ENCODE results near the gene NDNF. TPM values are rescaled to one million over a fixed set of nuclear protein-coding genes. Genes with fewer than 3 reads are reported as not detected.

The NDNF gene
- total and polyA plus RNA-seq, 7 donors: 1.2 to 11.1 (median 3.8) TPM

- no peak for DNase-seq
- Histone ChIP-seq H3K36me3 (no peaks in the 10 kb centered on the region), H3K4me3 (peak overlapping the region; percentile 48 to 69 (median 63)), H3K9me3 (no peaks in the 10 kb centered on the region), H3K27me3 (no peaks in the 10 kb centered on the region), H3K27ac (peak overlapping the region; percentile 56 to 76 (median 68)), H3K4me1 (peaks cover 0 to 21% (median 16%) of the 10 kb centered on the region in 4 donors)
- intact Hi-C loops (cut with DNase I): loop anchor here (5.0 kb wide), 1 partner anchor 151 kb away; the partner anchor contains the start of gene PRDM5
- WGBS, 2 donors: 6 to 7% methylated on average over 12 of the region's 12 CpGs
- TF ChIP-seq, protein P1, sequence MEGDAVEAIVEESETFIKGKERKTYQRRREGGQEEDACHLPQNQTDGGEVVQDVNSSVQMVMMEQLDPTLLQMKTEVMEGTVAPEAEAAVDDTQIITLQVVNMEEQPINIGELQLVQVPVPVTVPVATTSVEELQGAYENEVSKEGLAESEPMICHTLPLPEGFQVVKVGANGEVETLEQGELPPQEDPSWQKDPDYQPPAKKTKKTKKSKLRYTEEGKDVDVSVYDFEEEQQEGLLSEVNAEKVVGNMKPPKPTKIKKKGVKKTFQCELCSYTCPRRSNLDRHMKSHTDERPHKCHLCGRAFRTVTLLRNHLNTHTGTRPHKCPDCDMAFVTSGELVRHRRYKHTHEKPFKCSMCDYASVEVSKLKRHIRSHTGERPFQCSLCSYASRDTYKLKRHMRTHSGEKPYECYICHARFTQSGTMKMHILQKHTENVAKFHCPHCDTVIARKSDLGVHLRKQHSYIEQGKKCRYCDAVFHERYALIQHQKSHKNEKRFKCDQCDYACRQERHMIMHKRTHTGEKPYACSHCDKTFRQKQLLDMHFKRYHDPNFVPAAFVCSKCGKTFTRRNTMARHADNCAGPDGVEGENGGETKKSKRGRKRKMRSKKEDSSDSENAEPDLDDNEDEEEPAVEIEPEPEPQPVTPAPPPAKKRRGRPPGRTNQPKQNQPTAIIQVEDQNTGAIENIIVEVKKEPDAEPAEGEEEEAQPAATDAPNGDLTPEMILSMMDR (IDR thresholded peaks at IDR 0.05): no peak
- TF ChIP-seq POLR2AphosphoS5 (IDR thresholded peaks at IDR 0.05): no peak
- TF ChIP-seq EP300 (IDR thresholded peaks at IDR 0.05): no peak
- TF ChIP-seq POLR2A (IDR thresholded peaks at IDR 0.05): no peak
Observed at GRCh38 chr4:121073004-121073435, 685 bp upstream of the NDNF start.

DNA sequence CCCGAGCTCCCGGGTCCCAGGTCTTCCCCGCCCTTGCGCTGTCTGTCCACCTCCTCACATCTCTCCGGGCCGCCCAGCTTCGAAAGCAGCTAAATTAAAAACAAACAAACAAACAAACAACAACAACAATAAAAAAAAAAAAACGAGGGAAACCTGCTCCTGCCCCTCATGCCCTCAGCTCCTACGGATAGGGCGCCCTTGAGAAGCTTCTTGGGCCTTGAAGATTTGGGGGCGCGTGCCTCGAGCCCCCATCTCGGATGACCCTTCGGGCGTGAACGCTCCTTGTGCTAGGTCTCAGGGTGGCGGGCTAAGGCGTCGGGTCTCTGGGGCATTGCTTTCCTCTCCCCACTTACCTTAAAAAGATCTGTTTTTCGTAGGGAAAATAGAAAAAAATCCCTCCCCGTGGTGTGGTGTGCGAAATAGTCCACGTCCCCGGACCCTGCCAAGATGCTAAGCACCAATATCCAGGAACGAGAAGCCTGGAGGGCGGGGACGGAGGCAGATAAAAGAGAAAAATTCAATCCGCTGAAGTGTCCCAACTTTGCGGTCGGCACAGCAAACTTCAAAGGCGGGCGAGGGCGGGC lies 603 bp downstream of the NDNF start:
- DNase-seq: peak; percentile 64
- TF ChIP-seq EP300 (IDR thresholded peaks at IDR 0.05): no peak
- TF ChIP-seq POLR2AphosphoS5 (IDR thresholded peaks at IDR 0.05): no peak
- TF ChIP-seq, protein P1 (IDR thresholded peaks at IDR 0.05): no peak
- TF ChIP-seq POLR2A (IDR thresholded peaks at IDR 0.05): no peak
- no peaks in the 10 kb centered on the region for H3K9me3 ChIP-seq
- WGBS, 2 donors: 2% methylated on average over 34 of the region's 34 CpGs
- H3K27ac ChIP-seq: peak overlapping the region; percentile 56 to 76 (median 68)
- no peaks in the 10 kb centered on the region for H3K36me3 ChIP-seq
- no peaks in the 10 kb centered on the region for H3K27me3 ChIP-seq
- peak overlapping the region; percentile 48 to 69 (median 63) for H3K4me3 ChIP-seq
- intact Hi-C loops (cut with DNase I): loop anchor here (5.0 kb wide), 1 partner anchor 149 kb away; the partner anchor contains the start of gene PRDM5
- H3K4me1 ChIP-seq: peaks cover 0 to 21% (median 16%) of the 10 kb centered on the region in 4 donors

DNA sequence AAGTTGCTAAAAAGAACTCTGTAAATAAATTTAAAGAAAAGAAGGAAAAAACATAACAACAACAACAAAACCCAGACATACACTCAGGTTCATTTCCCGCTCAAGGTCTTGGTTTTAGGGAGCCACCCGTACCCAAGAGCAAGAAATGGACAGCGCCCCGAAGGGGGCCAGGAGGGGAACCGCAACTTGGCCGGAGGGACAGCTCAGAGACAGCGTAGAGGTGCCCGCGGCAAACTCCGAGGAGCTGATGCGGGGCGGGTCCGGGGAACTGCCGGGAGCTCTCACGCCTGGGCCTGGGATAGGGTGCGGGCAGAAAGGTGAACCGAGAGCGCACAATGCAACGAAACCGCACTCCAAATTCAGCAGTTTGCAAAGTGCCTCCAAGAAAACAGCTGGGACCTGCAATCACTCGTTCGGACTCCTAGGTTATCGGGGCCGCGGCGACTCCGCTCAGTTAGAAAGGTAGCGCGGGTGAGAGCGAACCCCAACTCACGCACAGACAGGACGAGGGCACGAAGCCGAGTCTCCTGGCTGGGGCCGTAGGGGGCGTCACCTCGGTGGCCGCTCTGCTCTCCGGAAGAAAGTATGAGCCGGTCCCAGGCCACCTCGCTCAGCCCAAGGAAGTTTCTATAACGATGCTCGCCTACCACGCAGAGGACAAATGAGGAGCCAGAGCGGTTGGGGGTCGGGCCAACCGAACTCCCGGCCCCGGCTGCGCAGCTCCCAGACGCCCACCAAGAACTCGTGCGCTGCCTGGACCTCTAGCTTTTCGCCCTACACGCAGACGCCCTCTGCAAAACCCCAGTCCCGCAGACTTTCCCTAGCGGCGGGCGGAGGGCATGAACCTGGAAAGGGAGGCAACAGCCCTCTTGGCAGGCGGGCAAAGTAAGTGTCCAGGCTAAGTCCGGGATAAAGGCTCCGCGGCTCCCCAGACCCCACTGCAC lies 1.4 kb downstream of the NDNF start:
- peak overlapping the region; percentile 56 to 76 (median 68) for H3K27ac ChIP-seq
- peaks cover 0 to 21% (median 16%) of the 10 kb centered on the region in 4 donors for H3K4me1 ChIP-seq
- H3K27me3 ChIP-seq: no peaks in the 10 kb centered on the region
- 2 to 4% methylated on average over 64 of the region's 64 CpGs for WGBS, 2 donors
- peak; percentile 78 for DNase-seq
- intact Hi-C loops (cut with DNase I): loop anchor here (5.0 kb wide), 1 partner anchor 149 kb away; the partner anchor contains the start of gene PRDM5
- H3K4me3 ChIP-seq: peak overlapping the region; percentile 48 to 69 (median 63)
- no peak for TF ChIP-seq EP300 (IDR thresholded peaks at IDR 0.05)
- peak in 2 of 4 donors; percentile 12 to 15 for TF ChIP-seq POLR2AphosphoS5 (IDR thresholded peaks at IDR 0.05)
- TF ChIP-seq POLR2A (IDR thresholded peaks at IDR 0.05): no peak
- TF ChIP-seq, protein P1 (IDR thresholded peaks at IDR 0.05): peak in 2 of 4 experiments; percentile 29 to 31
- H3K36me3 ChIP-seq: no peaks in the 10 kb centered on the region
- no peaks in the 10 kb centered on the region for H3K9me3 ChIP-seq

- peaks cover 0 to 21% (median 16%) of the 10 kb centered on the region in 4 donors for H3K4me1 ChIP-seq
- no peak for TF ChIP-seq POLR2AphosphoS5 (IDR thresholded peaks at IDR 0.05)
- TF ChIP-seq, protein P1 (IDR thresholded peaks at IDR 0.05): no peak
- no peak for TF ChIP-seq POLR2A (IDR thresholded peaks at IDR 0.05)
- no peak for TF ChIP-seq EP300 (IDR thresholded peaks at IDR 0.05)
- 49 to 70% methylated on average over 12 of the region's 12 CpGs for WGBS, 2 donors
- no peaks in the 10 kb centered on the region for H3K9me3 ChIP-seq
- H3K27me3 ChIP-seq: no peaks in the 10 kb centered on the region
- peak overlapping the region; percentile 56 to 76 (median 68) for H3K27ac ChIP-seq
- peak; percentile 62 for DNase-seq
- intact Hi-C loops (cut with DNase I): loop anchor here (5.0 kb wide), 1 partner anchor 148 kb away; the partner anchor contains the start of gene PRDM5
- H3K4me3 ChIP-seq: peak overlapping the region; percentile 48 to 69 (median 63)
- H3K36me3 ChIP-seq: no peaks in the 10 kb centered on the region
Observed at GRCh38 chr4:121070274-121070673, 2.1 kb downstream of the NDNF start.

All from sigmoid colon (tissue), 7 donors.